IPS-15b (cell line): ENCODE data around the gene ADAMTSL3.
A peak's percentile ranks its signal among the peaks of the same experiment; 100 is the strongest.
"Not testable (repeated sequence)": the region's sequence is repeated elsewhere in the genome, so short reads cannot be mapped to it uniquely, and the experiment has no call there.

Experiments
- H3K27me3 ChIP-seq: one replicate; pipeline ENCODE4 v1.6.1; 2013; ENCODE audit warnings: low read length; ENCODE audit not compliant: control insufficient read depth, insufficient read depth
- H3K36me3 ChIP-seq: one replicate; pipeline ENCODE4 v1.6.1; 2013; ENCODE audit warnings: low read length; ENCODE audit not compliant: control insufficient read depth, insufficient read depth
- H3K4me1 ChIP-seq: one replicate; pipeline ENCODE4 v1.6.1; 2013; ENCODE audit warnings: mild to moderate bottlenecking, low read length; ENCODE audit not compliant: control insufficient read depth, insufficient read depth
- H3K4me3 ChIP-seq: one replicate; pipeline ENCODE4 v1.5.1; 2013; ENCODE audit warnings: low read depth, low read length
- H3K9ac ChIP-seq: one replicate; pipeline ENCODE4 v1.6.1; 2013; ENCODE audit warnings: low read depth, mild to moderate bottlenecking, low read length
- H3K9me3 ChIP-seq: one replicate; pipeline ENCODE4 v1.6.1; 2013; ENCODE audit warnings: mild to moderate bottlenecking, low read length; ENCODE audit not compliant: control insufficient read depth, insufficient read depth

ADAMTSL3 gene

DNA sequence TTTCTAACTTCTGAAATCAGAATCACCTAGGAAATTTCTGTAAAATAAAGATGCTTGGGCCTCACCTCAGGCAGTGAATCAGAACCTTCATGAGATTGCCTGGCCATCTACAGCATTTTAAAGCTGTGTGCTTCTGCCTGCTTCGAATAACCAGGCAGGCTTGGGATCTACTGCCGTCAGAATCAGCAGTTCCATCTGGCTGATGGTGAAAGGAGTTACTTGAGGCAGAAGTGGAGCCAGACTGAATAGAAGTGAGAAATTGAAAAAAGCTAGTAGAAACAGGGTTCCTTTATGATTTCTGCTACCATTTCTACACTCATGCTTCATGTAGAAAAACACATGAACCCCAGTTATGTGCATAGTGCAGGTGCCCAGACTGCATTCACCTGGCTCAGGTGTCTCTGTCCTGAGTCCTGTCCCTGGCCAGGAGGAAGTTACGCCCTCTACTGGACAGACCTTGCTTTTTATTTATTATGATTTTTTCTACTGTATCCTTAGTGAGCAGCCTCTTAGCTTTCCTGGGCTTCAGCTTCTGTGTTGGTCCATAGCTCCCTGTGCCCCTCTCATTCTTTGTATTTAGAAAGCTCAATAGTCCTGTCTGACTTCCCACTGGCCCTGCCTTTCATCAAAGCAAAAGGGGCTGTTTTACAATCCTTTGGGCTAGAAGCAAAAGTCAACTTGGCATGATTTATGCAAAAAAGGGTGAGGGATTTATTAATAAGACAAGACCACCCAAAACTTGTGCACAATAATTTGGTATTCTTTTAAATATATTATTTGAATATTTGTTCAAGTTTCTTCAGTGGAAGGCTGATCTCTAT lies 380.9 kb downstream of the ADAMTSL3 start:
- Histone ChIP-seq H3K4me3 (no peak overlapping the region), H3K9ac (no peak overlapping the region), H3K27me3 (no peaks in the 10 kb centered on the region), H3K36me3 (no peaks in the 10 kb centered on the region), H3K4me1 (no peaks in the 10 kb centered on the region), H3K9me3 (no peaks in the 10 kb centered on the region)

DNA sequence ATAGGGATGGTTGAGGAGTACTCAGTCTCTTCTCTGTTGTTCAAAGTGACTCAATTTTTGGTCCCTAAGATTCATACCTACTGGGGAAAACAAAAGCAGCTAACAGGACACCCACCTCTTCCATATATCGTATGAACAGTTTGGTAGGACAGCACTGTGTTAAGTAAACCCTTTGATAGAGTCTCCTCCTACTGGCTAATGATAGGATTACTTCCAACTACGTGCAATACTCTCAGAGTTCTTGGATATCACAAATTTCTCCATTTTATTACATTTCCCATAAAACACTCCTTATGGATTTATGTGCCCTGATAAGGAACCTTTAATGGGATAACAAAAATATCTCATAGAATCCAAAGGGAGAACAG lies 381.5 kb downstream of the ADAMTSL3 start:
- no peaks in the 10 kb centered on the region for H3K9me3 ChIP-seq
- H3K9ac ChIP-seq, result no peak overlapping the region

DNA sequence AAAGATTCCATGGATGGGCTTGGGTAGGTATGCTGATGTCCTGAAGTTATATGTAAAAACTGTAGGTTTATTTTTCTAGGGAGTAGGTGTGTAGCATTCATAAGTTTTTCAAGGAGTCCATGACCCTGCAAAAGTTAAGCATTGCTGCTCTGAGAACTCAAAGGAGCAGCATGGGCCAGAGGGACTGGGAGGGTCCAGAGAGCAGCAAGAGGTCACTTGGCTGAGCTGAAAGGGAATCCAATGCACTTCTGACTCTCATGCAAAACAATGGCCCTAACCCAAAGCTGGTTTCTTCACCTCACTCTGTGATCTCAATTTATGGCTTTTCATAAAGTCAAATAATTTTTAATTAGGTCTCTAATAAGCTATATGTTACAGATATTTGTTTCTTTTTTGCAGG lies 383.4 kb downstream of the ADAMTSL3 start:
- Histone ChIP-seq H3K4me1 (no peaks in the 10 kb centered on the region), H3K9me3 (no peaks in the 10 kb centered on the region), H3K4me3 (no peak overlapping the region), H3K36me3 (no peaks in the 10 kb centered on the region), H3K9ac (no peak overlapping the region), H3K27me3 (no peaks in the 10 kb centered on the region)

More for the DNA sequence above, 381.5 kb downstream of the ADAMTSL3 start:
- Histone ChIP-seq H3K27me3 (no peaks in the 10 kb centered on the region), H3K4me1 (no peaks in the 10 kb centered on the region), H3K4me3 (no peak overlapping the region), H3K36me3 (no peaks in the 10 kb centered on the region)

DNA sequence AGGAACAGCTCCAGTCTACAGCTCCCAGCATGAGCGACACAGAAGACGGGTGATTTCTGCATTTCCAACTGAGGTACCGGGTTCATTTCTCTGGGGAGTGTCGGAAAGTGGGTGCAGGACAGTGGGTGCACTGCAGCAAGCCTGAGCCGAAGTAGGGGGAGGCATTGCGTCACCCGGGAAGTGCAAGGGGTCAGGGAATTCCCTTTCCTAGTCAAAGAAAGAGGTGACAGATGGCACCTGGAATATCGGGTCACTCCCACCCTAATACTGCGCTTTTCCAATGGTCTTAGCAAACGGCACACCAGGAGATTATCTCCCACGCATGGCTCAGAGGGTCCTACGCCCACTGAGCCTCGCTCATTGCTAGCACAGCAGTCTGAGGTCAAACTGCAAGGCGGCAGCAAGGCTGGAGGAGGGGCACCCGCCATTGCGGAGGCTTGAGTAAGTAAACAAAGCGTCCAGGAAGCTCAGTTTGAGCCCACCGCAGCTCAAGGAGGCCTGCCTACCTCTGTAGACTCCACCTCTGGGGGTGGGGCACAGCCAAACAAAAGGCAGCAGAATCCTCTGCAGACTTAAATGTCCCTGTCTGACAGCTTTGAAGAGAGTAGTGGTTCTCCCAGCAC lies 388.6 kb downstream of the ADAMTSL3 start:
- H3K27me3 ChIP-seq, H3K36me3 ChIP-seq, H3K4me1 ChIP-seq, H3K9me3 ChIP-seq: not testable (repeated sequence)
- H3K9ac ChIP-seq, result peak overlapping the region; percentile 76
- H3K4me3 ChIP-seq, result peak overlapping the region; percentile 64

DNA sequence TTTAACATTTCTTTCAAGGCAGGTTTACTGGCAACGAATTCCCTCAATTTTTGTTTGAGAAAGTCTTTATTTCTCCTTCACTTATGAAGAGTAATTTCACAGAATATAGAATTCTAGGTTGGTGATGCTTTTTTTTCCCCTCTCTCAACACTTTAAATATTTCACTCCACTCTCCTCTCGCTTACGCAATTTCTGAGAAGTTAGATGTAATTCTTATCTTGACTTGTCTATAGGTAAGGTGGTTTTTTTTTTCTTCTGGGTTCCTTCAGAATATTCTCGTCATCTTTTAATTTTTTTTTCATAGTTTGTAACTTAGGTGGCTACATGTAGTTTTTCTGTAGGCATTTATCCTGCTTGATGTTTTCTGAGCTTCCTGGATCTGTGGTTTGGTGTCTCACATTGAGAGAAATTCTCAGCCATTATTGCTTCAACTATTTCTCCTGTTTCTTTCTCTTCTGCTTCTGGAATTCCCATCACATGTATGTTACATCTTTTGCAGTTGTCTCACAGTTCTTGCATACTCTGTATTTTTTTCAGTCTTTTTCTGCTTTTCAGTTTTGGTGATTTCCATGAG lies 392.2 kb downstream of the ADAMTSL3 start:
- no peaks in the 10 kb centered on the region for H3K36me3 ChIP-seq
- H3K27me3 ChIP-seq, result no peaks in the 10 kb centered on the region
- H3K4me1 ChIP-seq, result no peaks in the 10 kb centered on the region
- no peak overlapping the region for H3K9ac ChIP-seq
- no peaks in the 10 kb centered on the region for H3K9me3 ChIP-seq
- no peak overlapping the region for H3K4me3 ChIP-seq

DNA sequence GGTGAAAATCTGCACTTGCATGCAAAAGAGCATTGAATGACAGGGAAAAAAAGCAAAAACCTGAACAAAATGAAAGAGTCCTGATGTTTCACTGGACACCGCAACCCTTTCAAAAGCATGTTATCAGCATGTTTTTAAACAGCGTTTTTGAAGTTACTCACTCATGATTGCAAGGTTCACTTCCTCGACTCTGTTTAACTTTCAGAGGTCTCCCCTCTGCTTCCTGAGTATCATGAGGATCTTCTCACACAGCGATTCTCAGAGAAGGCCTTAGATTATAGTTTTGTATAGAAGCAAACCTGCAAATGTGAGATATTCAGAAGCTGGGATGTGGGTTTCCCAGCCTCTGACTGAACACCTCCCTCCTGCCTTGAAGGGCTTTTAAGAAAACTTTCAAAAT lies 395.6 kb downstream of the ADAMTSL3 start:
- not testable (repeated sequence) for H3K4me1 ChIP-seq, H3K36me3 ChIP-seq, H3K4me3 ChIP-seq, H3K9me3 ChIP-seq, H3K9ac ChIP-seq, H3K27me3 ChIP-seq

DNA sequence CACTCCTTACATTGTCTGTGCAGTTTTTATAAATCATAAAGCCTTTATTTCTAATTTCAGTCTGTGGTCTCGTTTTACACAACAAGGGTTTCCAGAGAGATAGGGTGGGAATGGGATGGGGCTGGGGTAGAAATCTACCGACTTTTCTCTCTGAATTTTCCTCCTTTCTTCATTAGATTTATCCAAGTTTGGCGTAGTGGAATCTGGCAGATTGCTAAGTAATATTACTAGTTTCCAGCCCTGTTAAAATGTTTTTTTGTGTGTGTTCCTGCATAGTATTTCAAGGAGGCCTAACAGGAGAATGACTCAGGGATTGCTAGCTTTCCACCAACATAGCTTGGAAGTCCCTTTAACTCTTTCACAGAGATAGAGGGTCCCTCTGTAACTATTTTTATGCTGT lies 396.2 kb downstream of the ADAMTSL3 start:
- H3K4me3 ChIP-seq, result no peak overlapping the region
- H3K4me1 ChIP-seq, result no peaks in the 10 kb centered on the region

DNA sequence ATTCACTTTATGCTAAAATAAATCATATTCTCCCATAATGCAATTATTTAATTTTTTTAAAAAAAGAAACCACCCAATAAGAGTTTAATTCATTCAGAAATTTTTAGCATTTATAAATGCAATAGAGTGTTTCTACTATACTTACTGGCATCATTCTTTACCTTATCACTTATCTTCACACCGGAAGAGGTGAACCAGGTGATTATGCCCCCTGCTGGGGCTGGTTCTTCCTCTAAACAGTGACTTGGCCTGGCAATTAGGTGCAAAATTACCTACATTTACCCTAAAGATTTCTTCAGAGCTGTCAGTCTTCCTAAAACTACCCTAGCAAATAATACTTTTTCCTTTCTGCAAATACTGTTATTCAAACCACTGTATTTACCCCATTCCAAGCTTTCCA lies 397.2 kb downstream of the ADAMTSL3 start:
- not testable (repeated sequence) for H3K9ac ChIP-seq, H3K4me1 ChIP-seq, H3K36me3 ChIP-seq, H3K4me3 ChIP-seq, H3K27me3 ChIP-seq, H3K9me3 ChIP-seq

More for the DNA sequence above, 396.2 kb downstream of the ADAMTSL3 start:
- Histone ChIP-seq H3K27me3 (no peaks in the 10 kb centered on the region), H3K9me3 (no peaks in the 10 kb centered on the region), H3K36me3 (no peaks in the 10 kb centered on the region), H3K9ac (no peak overlapping the region)

DNA sequence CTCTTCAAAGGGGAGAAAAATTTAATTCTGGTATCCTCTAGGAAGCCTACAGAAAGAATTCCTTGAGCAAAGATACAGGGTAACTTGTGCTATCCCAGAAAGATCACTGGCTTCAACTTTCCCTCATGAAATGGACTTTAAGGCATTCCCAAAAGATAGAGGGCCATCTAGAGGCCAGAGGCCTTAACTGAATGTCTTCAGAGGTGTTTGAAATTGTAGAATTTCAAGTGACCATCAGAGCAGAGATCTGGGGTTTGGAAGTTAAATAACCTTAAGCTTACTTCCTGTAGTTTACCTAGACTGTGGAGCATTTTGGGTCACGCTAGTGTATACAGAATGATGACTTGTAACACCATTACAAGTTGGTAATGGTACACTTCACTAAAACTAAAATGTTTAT lies 400.6 kb downstream of the ADAMTSL3 start:
- not testable (repeated sequence) for H3K27me3 ChIP-seq, H3K9me3 ChIP-seq, H3K36me3 ChIP-seq, H3K9ac ChIP-seq, H3K4me3 ChIP-seq, H3K4me1 ChIP-seq

DNA sequence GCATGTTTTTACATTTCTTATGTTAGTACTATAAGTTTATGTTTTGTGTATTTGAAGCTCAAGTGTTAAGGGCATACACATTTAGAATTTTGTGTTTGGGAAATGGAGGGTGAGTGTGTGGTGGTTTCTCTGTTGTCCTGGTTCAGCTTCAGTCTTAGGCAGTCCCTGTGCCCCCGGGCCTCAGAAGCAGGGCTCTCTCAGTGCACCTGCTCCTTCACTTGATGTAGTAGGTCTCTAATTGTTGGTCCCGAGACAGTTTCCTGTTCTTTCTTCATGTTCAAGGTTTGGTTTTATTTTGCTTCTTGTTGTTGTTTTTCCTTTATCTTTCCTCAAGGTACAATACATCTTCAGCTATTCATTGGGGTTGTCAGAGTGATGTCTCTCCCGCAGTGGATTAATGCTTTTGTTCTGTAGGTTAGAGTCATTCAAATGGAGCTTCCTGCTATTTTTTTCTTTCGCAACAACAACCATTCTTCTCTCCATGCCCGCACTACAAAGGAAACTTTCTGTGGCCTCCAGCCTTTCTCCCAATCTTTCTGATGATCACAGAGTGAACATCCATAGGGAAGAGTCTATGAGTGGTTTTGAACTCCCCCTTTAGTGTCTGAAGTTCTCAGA lies 403.9 kb downstream of the ADAMTSL3 start:
- Histone ChIP-seq H3K9ac (no peak overlapping the region), H3K4me1 (no peaks in the 10 kb centered on the region), H3K27me3 (peaks cover 4% of the 10 kb centered on the region), H3K4me3 (no peak overlapping the region), H3K36me3 (no peaks in the 10 kb centered on the region), H3K9me3 (no peaks in the 10 kb centered on the region)

DNA sequence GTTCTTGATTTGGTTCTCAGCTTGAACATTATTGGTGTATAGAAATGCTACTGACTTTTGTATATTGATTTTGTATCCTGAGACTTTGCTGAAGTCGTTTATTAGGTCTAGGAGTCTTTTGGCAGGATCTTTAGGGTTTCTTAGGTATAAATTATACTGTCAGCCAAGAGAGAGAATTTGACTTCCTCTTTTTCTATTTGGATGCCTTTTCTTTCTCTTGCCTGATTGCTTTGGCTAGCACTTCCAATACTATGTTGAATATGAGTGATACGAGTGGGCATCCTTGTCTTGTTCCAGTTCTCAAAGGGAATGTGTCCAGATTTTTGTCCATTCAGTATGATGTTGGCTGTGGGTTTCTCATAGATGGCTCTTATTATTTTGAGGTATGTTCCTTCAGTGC lies 409.8 kb downstream of the ADAMTSL3 start:
- not testable (repeated sequence) for H3K4me3 ChIP-seq, H3K36me3 ChIP-seq, H3K27me3 ChIP-seq, H3K4me1 ChIP-seq, H3K9ac ChIP-seq, H3K9me3 ChIP-seq

DNA sequence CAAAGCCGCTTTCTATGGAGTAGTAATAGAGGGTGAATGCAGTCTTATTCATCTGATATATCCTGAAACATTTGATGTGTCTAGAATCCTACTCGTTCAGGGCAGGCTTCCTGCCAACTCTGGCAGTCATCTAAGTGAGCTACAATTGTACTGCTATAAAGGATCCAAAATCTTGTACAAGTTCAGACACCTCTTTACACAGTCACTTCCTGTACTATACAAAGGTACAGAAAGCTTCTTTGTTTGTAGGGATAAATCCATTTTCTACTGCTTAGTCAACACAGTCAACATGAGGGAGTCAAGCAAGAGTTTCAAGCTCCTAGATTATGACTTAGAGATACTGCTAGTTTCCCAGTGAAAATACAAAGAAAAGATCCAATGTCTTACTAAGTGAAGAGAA lies 414.8 kb downstream of the ADAMTSL3 start:
- H3K27me3 ChIP-seq, H3K4me1 ChIP-seq, H3K36me3 ChIP-seq, H3K4me3 ChIP-seq, H3K9me3 ChIP-seq, H3K9ac ChIP-seq: not testable (repeated sequence)
